Endothelial cell of umbilical vein (primary cell): Measurements from ENCODE around the gene GADD45G. TPM values are rescaled to one million over a fixed set of nuclear protein-coding genes. Genes with fewer than 3 reads are reported as not detected.

Source experiments
- BruUV-seq: library from RNA; stranded (reverse); fragments of 400-500 nt; replicated peaks from 2 replicates; lab custom pipeline; 2021; lab: Mats Ljungman, UMichigan
- CTCF ChIA-PET: fragments of 300-600, 350-600 bp; sonication (Branson Sonifier 250); formaldehyde crosslinking; loops from one replicate; lab custom pipeline; 2021; ENCODE audit warnings: antibody characterized with exemption, inconsistent platforms; lab: Charles Lee
- POLR2A ChIA-PET: fragments of 300-600, 350-600 bp; sonication (Branson Sonifier 250); formaldehyde crosslinking; loops from one replicate; lab custom pipeline; 2021; ENCODE audit warnings: antibody characterized with exemption, inconsistent platforms; lab: Charles Lee
- DNase-seq: peaks from one replicate; pipeline ENCODE4 v3.0.0-alpha.2; 2011; ENCODE audit warnings: low read depth, low spot score
- FAIRE-seq: peaks from 2 replicates; lab custom pipeline; 2011; peaks lifted over from hg19 to GRCh38; lab: Jason Lieb, UNC
- H2AFZ ChIP-seq: 2 replicates; pipeline ENCODE4 v1.6.0; 2012; ENCODE audit warnings: low read depth, low read length, control low read depth, inconsistent platforms
- H3K27ac ChIP-seq: 2 replicates; pipeline ENCODE4 v1.5.1; 2011; ENCODE audit warnings: low read depth, mild to moderate bottlenecking, control low read depth, low read length, moderate library complexity; ENCODE audit not compliant: insufficient read depth
- H3K27me3 ChIP-seq, 2 experiments: 2 replicates each; pipeline versions ENCODE4 v1.6.0 to v1.6.1; 2011; ENCODE audit warnings: low read length in 2 of 2, mixed read lengths in 1 of 2; ENCODE audit not compliant: control insufficient read depth in 2 of 2, insufficient read depth in 2 of 2
- H3K36me3 ChIP-seq, 2 experiments: 2 replicates in 1 of 2; 3 replicates in 1 of 2; pipeline ENCODE4 v1.5.1; 2011; ENCODE audit warnings: low read length in 2 of 2, mild to moderate bottlenecking in 1 of 2, moderate library complexity in 1 of 2; ENCODE audit not compliant: control insufficient read depth in 2 of 2, insufficient read depth in 2 of 2; ENCODE audit errors: extremely low read depth in 1 of 2
- H3K4me1 ChIP-seq: 3 replicates; pipeline ENCODE4 v1.5.1; 2011; ENCODE audit warnings: mild to moderate bottlenecking, low read length; ENCODE audit not compliant: control insufficient read depth, insufficient read depth; ENCODE audit errors: extremely low read depth
- H3K4me2 ChIP-seq: 2 replicates; pipeline ENCODE4 v1.6.1; 2011; ENCODE audit warnings: low read length, control low read depth, mixed read lengths; ENCODE audit not compliant: insufficient read depth
- H3K4me3 ChIP-seq, 3 experiments: fragments of 200-600 bp in 1 of 3; sonication (generic), shearing (Covaris generic) in 1 of 3; replicated peaks in 1 of 3; 2 replicates each; pipeline ENCODE4 v1.5.1; 2011 to 2016; ENCODE audit warnings: control low read depth in 3 of 3, low read length in 3 of 3, mild to moderate bottlenecking in 2 of 3, inconsistent platforms in 1 of 3, low read depth in 1 of 3, moderate library complexity in 1 of 3; ENCODE audit not compliant: insufficient read depth in 1 of 3
- H3K79me2 ChIP-seq: 2 replicates; pipeline ENCODE4 v1.6.0; 2012; ENCODE audit warnings: low read length, inconsistent platforms; ENCODE audit not compliant: control insufficient read depth, insufficient read depth
- H3K9ac ChIP-seq: replicated peaks from 2 replicates; pipeline ENCODE3; 2011; ENCODE audit warnings: low read length, control low read depth; ENCODE audit not compliant: insufficient read depth; ENCODE audit errors: extremely low read depth
- H3K9me1 ChIP-seq: replicated peaks from 3 replicates; pipeline ENCODE4 v1.6.0; 2011; ENCODE audit warnings: mild to moderate bottlenecking, low read length; ENCODE audit not compliant: control insufficient read depth, insufficient read depth; ENCODE audit errors: extremely low read depth
- H3K9me3 ChIP-seq: replicated peaks from 2 replicates; pipeline ENCODE4 v1.5.1; 2012; ENCODE audit warnings: low read length, inconsistent platforms; ENCODE audit not compliant: control insufficient read depth, insufficient read depth
- H4K20me1 ChIP-seq: replicated peaks from 2 replicates; pipeline ENCODE3; 2011; ENCODE audit warnings: mild to moderate bottlenecking, low read length; ENCODE audit not compliant: control insufficient read depth, insufficient read depth; ENCODE audit errors: extremely low read depth
- EZH2 ChIP-seq: IDR thresholded peaks from 2 replicates; pipeline ENCODE4 v1.6.1; 2012; ENCODE audit warnings: borderline replicate concordance, low read depth, mild to moderate bottlenecking, moderate library complexity, low read length, inconsistent platforms; ENCODE audit not compliant: severe bottlenecking
- FOS ChIP-seq: IDR thresholded peaks from 2 replicates; pipeline ENCODE4 v1.6.1; 2011; ENCODE audit warnings: mild to moderate bottlenecking, low read length, moderate library complexity, borderline replicate concordance; ENCODE audit not compliant: insufficient read depth
- GATA2 ChIP-seq: IDR thresholded peaks from 2 replicates; pipeline ENCODE4 v1.7.0; 2011; ENCODE audit warnings: low read depth, mild to moderate bottlenecking, moderate library complexity, mixed read lengths, low read length; ENCODE audit not compliant: insufficient read length, insufficient read depth
- JUN ChIP-seq: IDR thresholded peaks from 2 replicates; pipeline ENCODE4 v1.6.1; 2011; ENCODE audit warnings: borderline replicate concordance, low read depth; ENCODE audit not compliant: insufficient read length, insufficient read depth
- MYC ChIP-seq: IDR thresholded peaks from one replicate; pipeline ENCODE4 v1.6.1; 2011; ENCODE audit warnings: mild to moderate bottlenecking, low read depth, low read length
- POLR2A ChIP-seq: IDR thresholded peaks from 2 replicates; pipeline ENCODE4 v1.6.1; 2012; ENCODE audit warnings: low read depth, mild to moderate bottlenecking, control low read depth, low read length
- POLR2AphosphoS5 ChIP-seq: IDR thresholded peaks from 2 replicates; pipeline ENCODE4 v1.6.1; 2012; ENCODE audit warnings: low read depth, mild to moderate bottlenecking, control low read depth, low read length, moderate library complexity; ENCODE audit not compliant: insufficient read depth
- dilution Hi-C: fragments of 300-500 bp; cut with MboI; formaldehyde crosslinking; loops from one replicate; pipeline ENCODE4 v1.15.0; 2019; ENCODE audit warnings: low sequenced_read_pairs; ENCODE audit not compliant: extremely low pct_ligation_motif_present
- intact Hi-C: fragments of 100-400 bp; cut with micrococcal nuclease; formaldehyde crosslinking; loops from one replicate; pipeline ENCODE4 v1.10.0; 2022
- polyA plus RNA-seq, 4 experiments: library from polyadenylated mRNA; depleted of rRNA in 3 of 4; stranded (reverse) in 3 of 4; unstranded in 1 of 4; fragments of >200 nt; gene quantifications; 2 replicates each; pipeline versions ENCODE4 v1.2.1 to v1.2.3, GENCODE V29; 2011 to 2012; ENCODE audit warnings: missing spikeins in 1 of 4
- total RNA-seq: library from RNA; stranded (reverse); gene quantifications from 2 replicates; pipeline ENCODE4 v1.2.3, GENCODE V29; 2021
- TF ChIP-seq, protein P1 (sequence below): IDR thresholded peaks from 2 replicates; pipeline ENCODE4 v1.6.1; 2011; ENCODE audit not compliant: insufficient read depth, insufficient read length
- TF ChIP-seq, protein P2 (sequence below), 2 donors: IDR thresholded peaks; 1 replicate in 1 of 2; 2 replicates in 1 of 2; pipeline ENCODE4 v1.5.1; 2011; ENCODE audit warnings: low read length in 2 of 2, mild to moderate bottlenecking in 2 of 2, moderate library complexity in 2 of 2, control low read depth in 1 of 2, inconsistent platforms in 1 of 2, low read depth in 1 of 2; ENCODE audit not compliant: insufficient read depth in 1 of 2; ENCODE audit errors: extremely low read depth in 1 of 2

The GADD45G gene
- total and polyA plus RNA-seq, 2 donors (not counting 3 experiments of a cell fraction or from before 2014, with no cell fraction given): 0.44 to 0.64 TPM

DNA sequence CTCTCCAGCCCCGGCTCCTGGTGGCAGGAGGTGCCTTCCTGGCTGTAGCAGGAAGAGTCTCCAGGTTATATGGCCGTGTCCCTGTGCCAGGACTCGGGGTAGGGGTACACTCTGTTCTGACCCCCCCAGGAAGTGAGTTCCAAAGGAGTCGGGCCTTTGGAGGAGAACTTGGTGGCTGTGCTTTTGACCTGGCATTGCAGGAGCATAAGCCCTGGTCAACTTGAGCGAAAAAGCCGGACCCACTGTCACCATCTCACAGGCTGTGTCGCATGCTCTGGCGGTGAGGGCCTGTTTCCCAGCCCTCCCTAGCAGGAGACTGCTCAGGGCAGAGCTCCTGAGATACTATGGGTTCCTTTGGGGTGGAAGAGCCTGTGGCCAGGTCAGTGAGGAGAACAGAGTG lies 36.0 kb downstream of the GADD45G start:
- no peak overlapping the region for H2AFZ ChIP-seq
- TF ChIP-seq POLR2AphosphoS5 (no peak), FOS (no peak), EZH2 (no peak), MYC (no peak), GATA2 (no peak), POLR2A (no peak), JUN (no peak)
- TF ChIP-seq, protein P1, sequence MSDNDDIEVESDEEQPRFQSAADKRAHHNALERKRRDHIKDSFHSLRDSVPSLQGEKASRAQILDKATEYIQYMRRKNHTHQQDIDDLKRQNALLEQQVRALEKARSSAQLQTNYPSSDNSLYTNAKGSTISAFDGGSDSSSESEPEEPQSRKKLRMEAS: no peak
- TF ChIP-seq, protein P2, sequence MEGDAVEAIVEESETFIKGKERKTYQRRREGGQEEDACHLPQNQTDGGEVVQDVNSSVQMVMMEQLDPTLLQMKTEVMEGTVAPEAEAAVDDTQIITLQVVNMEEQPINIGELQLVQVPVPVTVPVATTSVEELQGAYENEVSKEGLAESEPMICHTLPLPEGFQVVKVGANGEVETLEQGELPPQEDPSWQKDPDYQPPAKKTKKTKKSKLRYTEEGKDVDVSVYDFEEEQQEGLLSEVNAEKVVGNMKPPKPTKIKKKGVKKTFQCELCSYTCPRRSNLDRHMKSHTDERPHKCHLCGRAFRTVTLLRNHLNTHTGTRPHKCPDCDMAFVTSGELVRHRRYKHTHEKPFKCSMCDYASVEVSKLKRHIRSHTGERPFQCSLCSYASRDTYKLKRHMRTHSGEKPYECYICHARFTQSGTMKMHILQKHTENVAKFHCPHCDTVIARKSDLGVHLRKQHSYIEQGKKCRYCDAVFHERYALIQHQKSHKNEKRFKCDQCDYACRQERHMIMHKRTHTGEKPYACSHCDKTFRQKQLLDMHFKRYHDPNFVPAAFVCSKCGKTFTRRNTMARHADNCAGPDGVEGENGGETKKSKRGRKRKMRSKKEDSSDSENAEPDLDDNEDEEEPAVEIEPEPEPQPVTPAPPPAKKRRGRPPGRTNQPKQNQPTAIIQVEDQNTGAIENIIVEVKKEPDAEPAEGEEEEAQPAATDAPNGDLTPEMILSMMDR (IDR thresholded peaks at IDR 0.05; ENCODE audit: extremely low read depth in 1 of 2, insufficient read depth in 1 of 2, low read depth in 1 of 2, low read length in 2 of 2): no peak
- H3K4me1 ChIP-seq: no peaks in the 10 kb centered on the region
- no TSS peak for BruUV-seq
- no peak for FAIRE-seq
- H3K4me3 ChIP-seq: no peak overlapping the region
- H3K9me1 ChIP-seq: no peaks in the 10 kb centered on the region
- H4K20me1 ChIP-seq: no peaks in the 10 kb centered on the region
- no peak overlapping the region for H3K4me2 ChIP-seq
- intact Hi-C loops (no loop called here), dilution Hi-C loops (no loop called here)
- H3K36me3 ChIP-seq: no peaks in the 10 kb centered on the region
- no peak for DNase-seq
- no peak overlapping the region for H3K27ac ChIP-seq
- ChIA-PET CTCF (no interaction called here), POLR2A (no interaction called here)
- no peaks in the 10 kb centered on the region for H3K79me2 ChIP-seq
- H3K27me3 ChIP-seq: peaks cover 0 to 2% of the 10 kb centered on the region in 2 experiments
- H3K9me3 ChIP-seq: no peaks in the 10 kb centered on the region
- H3K9ac ChIP-seq: no peak overlapping the region
